B cell (primary cell): ENCODE results near the gene SPAG6. TPM values are rescaled to one million over a fixed set of nuclear protein-coding genes. Genes with fewer than 3 reads are reported as not detected.
"Not testable (repeated sequence)": the region's sequence is repeated elsewhere in the genome, so short reads cannot be mapped to it uniquely, and the experiment has no call there.

Source experiments
- ATAC-seq: fragments of 200-7000 bp; cut with Tn5 transposase; one replicate; pipeline ENCODE4 v1.10.0; 2021; ENCODE audit warnings: low read depth, mild to moderate bottlenecking, moderate number of reproducible peaks, moderate library complexity
- CTCF ChIA-PET: fragments of 350-600 bp; sonication (Branson Sonifier 250); formaldehyde crosslinking; loops from one replicate; lab custom pipeline; 2021; ENCODE audit warnings: antibody characterized with exemption, inconsistent platforms; lab: Charles Lee
- POLR2A ChIA-PET: fragments of 350-600 bp; sonication (Branson Sonifier 250); formaldehyde crosslinking; loops from one replicate; lab custom pipeline; 2021; ENCODE audit warnings: antibody characterized with exemption; lab: Charles Lee
- DNase-seq: peaks from one replicate; pipeline ENCODE4 v3.0.0; 2013
- H2AFZ ChIP-seq: 2 replicates; pipeline ENCODE4 v1.6.1; 2012; ENCODE audit warnings: mild to moderate bottlenecking, low read depth, low read length; ENCODE audit not compliant: insufficient read depth, poor library complexity, severe bottlenecking
- H3K27ac ChIP-seq, 2 donors: 1 replicate in 1 of 2; 2 replicates in 1 of 2; pipeline ENCODE4 v1.5.1; 2012 to 2013; ENCODE audit warnings: low read length in 2 of 2, mild to moderate bottlenecking in 2 of 2, moderate library complexity in 1 of 2
- H3K27me3 ChIP-seq, 4 experiments: fragments of 200-600 bp in 1 of 4; sonication (generic) in 1 of 4; replicated peaks in 1 of 4; 1 replicate in 2 of 4; 2 replicates in 2 of 4; pipeline versions ENCODE4 v1.6.1 to v1.7.0; 2013 to 2016; ENCODE audit warnings: low read length in 3 of 4, mild to moderate bottlenecking in 2 of 4, mixed read lengths in 1 of 4, moderate library complexity in 1 of 4; ENCODE audit not compliant: insufficient read depth in 4 of 4, control insufficient read depth in 3 of 4; ENCODE audit errors: control extremely low read depth in 1 of 4
- H3K36me3 ChIP-seq, 2 experiments: replicated peaks in 1 of 2; 1 replicate in 1 of 2; 2 replicates in 1 of 2; pipeline versions ENCODE4 v1.6.1 to v1.7.1; 2013; ENCODE audit warnings: low read length in 1 of 2; ENCODE audit not compliant: insufficient read depth in 2 of 2, control insufficient read depth in 1 of 2; ENCODE audit errors: control extremely low read depth in 1 of 2, extremely low read depth in 1 of 2
- H3K4me1 ChIP-seq, 2 donors: fragments of 200-600 bp in 1 of 2; sonication (generic) in 1 of 2; 1 replicate in 1 of 2; 2 replicates in 1 of 2; pipeline versions ENCODE4 v1.5.1 to v1.6.1; 2013 to 2017; ENCODE audit warnings: low read length in 2 of 2; ENCODE audit not compliant: control insufficient read depth in 2 of 2, insufficient read depth in 2 of 2
- H3K4me2 ChIP-seq: replicated peaks from 2 replicates; pipeline ENCODE3; 2012; ENCODE audit warnings: mild to moderate bottlenecking, low read depth, low read length; ENCODE audit not compliant: poor library complexity, severe bottlenecking
- H3K4me3 ChIP-seq, 5 experiments: fragments of 200-600 bp in 1 of 5; sonication (generic) in 1 of 5; 1 replicate in 3 of 5; 2 replicates in 2 of 5; pipeline versions ENCODE4 v1.5.1 to v1.7.0; 2011 to 2016; ENCODE audit warnings: low read length in 4 of 5, mild to moderate bottlenecking in 4 of 5, low read depth in 2 of 5, control low read depth in 1 of 5, moderate library complexity in 1 of 5; ENCODE audit not compliant: insufficient read depth in 1 of 5; ENCODE audit errors: control extremely low read depth in 1 of 5, extremely low read depth in 1 of 5
- H3K79me2 ChIP-seq: fragments of 200-600 bp; sonication (generic); one replicate; pipeline ENCODE4 v1.6.0; 2016; ENCODE audit warnings: low read length; ENCODE audit not compliant: control insufficient read depth, insufficient read depth
- H3K9ac ChIP-seq: fragments of 200-600 bp; sonication (generic); 2 replicates; pipeline ENCODE4 v1.6.1; 2017; ENCODE audit warnings: mild to moderate bottlenecking, low read length, moderate library complexity
- H3K9me3 ChIP-seq, 3 donors: one replicate each; pipeline versions ENCODE4 v1.6.1 to v1.7.1; 2013; ENCODE audit warnings: low read length in 2 of 3; ENCODE audit not compliant: control insufficient read depth in 2 of 3, insufficient read depth in 1 of 3; ENCODE audit errors: control extremely low read depth in 1 of 3
- H4K20me1 ChIP-seq: 2 replicates; pipeline ENCODE4 v1.6.0; 2012; ENCODE audit warnings: mild to moderate bottlenecking, low read length; ENCODE audit not compliant: insufficient read depth, control insufficient read depth, poor library complexity, severe bottlenecking
- H3K27ac Mint-ChIP-seq: one replicate; pipeline ENCODE4 v1.8.0; 2021; ENCODE audit warnings: mixed read lengths
- H3K27me3 Mint-ChIP-seq: one replicate; pipeline ENCODE4 v1.8.0; 2021; ENCODE audit warnings: mixed read lengths
- H3K4me1 Mint-ChIP-seq: one replicate; pipeline ENCODE4 v1.8.0; 2021; ENCODE audit warnings: mixed read lengths
- H3K4me3 Mint-ChIP-seq: one replicate; pipeline ENCODE4 v1.8.0; 2021; ENCODE audit warnings: mixed read lengths
- H3K9me3 Mint-ChIP-seq: one replicate; pipeline ENCODE4 v1.8.0; 2022; ENCODE audit warnings: mixed read lengths; ENCODE audit not compliant: insufficient read depth
- EZH2 ChIP-seq: IDR thresholded peaks from 2 replicates; pipeline ENCODE4 v1.6.1; 2012; ENCODE audit warnings: borderline replicate concordance, low read depth, mild to moderate bottlenecking, moderate library complexity, low read length; ENCODE audit not compliant: insufficient read depth, poor library complexity, severe bottlenecking
- WGBS: methylation state at CpG from one replicate; pipeline ENCODE4 v1.1.5; 2013; ENCODE audit warnings: missing lambda C conversion rate; ENCODE audit not compliant: insufficient coverage; 5-methylcytosine and 5-hydroxymethylcytosine counted together
- intact Hi-C: fragments of 100-400 bp; cut with micrococcal nuclease; formaldehyde crosslinking; loops from one replicate; pipeline ENCODE4 v1.10.0; 2022
- polyA plus RNA-seq: library from polyadenylated mRNA; depleted of rRNA; stranded (reverse); fragments of >200 nt; gene quantifications from 2 replicates; pipeline ENCODE4 v1.2.3, GENCODE V29; 2012
- total RNA-seq, 2 donors: library from RNA; stranded (reverse); fragments of 120-200 nt in 1 of 2; gene quantifications; 1 replicate in 1 of 2; 2 replicates in 1 of 2; pipeline versions ENCODE4 v1.2.3 to v1.2.4, GENCODE V29; 2013 to 2022
- TF ChIP-seq, protein P1 (sequence below): fragments of 200-600 bp; IDR thresholded peaks from one replicate; pipeline ENCODE4 v1.8.0; 2022; ENCODE audit warnings: antibody characterized with exemption, mild to moderate bottlenecking

Gene SPAG6
- total and polyA plus RNA-seq, 2 donors (not counting 1 experiment from before 2014, with no cell fraction given), result not detected

DNA sequence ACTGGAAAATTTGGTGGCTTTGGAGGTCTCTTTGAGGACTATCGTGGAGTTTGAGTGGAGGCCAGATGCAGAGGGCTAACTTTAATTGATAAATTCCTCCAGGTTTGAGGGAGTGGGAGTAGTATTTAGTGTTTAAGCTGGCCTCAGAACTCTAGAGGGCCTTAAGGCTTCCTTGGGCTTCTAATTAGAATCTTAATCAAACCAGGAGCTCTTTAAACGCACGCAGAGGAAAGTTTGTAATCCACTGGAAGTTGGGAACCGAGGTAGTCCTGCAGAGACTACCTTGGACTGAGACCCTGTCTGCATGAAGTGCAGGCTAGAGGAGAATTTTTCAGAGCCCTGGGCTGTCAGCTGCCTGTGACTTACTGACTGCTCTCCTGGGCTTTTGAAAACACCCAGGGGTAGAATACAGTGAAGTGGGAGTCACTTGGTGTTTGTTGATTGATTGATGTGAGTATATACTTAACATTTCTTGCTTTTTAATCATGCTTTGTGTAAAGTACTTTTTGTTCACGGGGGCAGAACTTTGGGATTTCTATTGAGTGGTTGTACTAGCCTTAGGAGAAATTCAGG, 5.9 kb downstream of the SPAG6 start:
- H3K4me2 ChIP-seq, result no peak overlapping the region
- no peak overlapping the region for H3K9ac ChIP-seq
- H3K9me3 Mint-ChIP-seq, result no peaks in the 10 kb centered on the region
- no peak for ATAC-seq
- H3K27me3 Mint-ChIP-seq, result peaks cover 16% of the 10 kb centered on the region
- H3K4me1 Mint-ChIP-seq, result peaks cover 1% of the 10 kb centered on the region
- TF ChIP-seq EZH2, result no peak
- TF ChIP-seq, protein P1, sequence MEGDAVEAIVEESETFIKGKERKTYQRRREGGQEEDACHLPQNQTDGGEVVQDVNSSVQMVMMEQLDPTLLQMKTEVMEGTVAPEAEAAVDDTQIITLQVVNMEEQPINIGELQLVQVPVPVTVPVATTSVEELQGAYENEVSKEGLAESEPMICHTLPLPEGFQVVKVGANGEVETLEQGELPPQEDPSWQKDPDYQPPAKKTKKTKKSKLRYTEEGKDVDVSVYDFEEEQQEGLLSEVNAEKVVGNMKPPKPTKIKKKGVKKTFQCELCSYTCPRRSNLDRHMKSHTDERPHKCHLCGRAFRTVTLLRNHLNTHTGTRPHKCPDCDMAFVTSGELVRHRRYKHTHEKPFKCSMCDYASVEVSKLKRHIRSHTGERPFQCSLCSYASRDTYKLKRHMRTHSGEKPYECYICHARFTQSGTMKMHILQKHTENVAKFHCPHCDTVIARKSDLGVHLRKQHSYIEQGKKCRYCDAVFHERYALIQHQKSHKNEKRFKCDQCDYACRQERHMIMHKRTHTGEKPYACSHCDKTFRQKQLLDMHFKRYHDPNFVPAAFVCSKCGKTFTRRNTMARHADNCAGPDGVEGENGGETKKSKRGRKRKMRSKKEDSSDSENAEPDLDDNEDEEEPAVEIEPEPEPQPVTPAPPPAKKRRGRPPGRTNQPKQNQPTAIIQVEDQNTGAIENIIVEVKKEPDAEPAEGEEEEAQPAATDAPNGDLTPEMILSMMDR, result no peak
- no peaks in the 10 kb centered on the region for H4K20me1 ChIP-seq
- no peak overlapping the region for H3K27ac ChIP-seq
- no peaks in the 10 kb centered on the region for H3K79me2 ChIP-seq
- ChIA-PET POLR2A (no interaction called here), CTCF (interaction anchor here (0.6 kb wide), 1 partner anchor 32 kb away, joined by 3 read pairs; no protein-coding TSS in a partner anchor)
- DNase-seq, result no peak
- no peaks in the 10 kb centered on the region for H3K36me3 ChIP-seq
- H3K9me3 ChIP-seq, result peaks cover 0 to 5% (median 0%) of the 10 kb centered on the region in 3 donors
- WGBS, result 100% methylated on average over 4 of the region's 5 CpGs
- no peak overlapping the region for H2AFZ ChIP-seq
- no peak overlapping the region for H3K4me3 ChIP-seq
- peaks cover 5 to 14% (median 8%) of the 10 kb centered on the region in 4 experiments for H3K27me3 ChIP-seq
- intact Hi-C loops, result no loop called here
- no peak overlapping the region for H3K27ac Mint-ChIP-seq
- H3K4me3 Mint-ChIP-seq, result no peak overlapping the region
- no peaks in the 10 kb centered on the region for H3K4me1 ChIP-seq

GRCh38 chr10:22356324-22356873, 11.1 kb downstream of the SPAG6 start:
- H3K9me3 Mint-ChIP-seq, result no peaks in the 10 kb centered on the region
- H3K79me2 ChIP-seq, result no peaks in the 10 kb centered on the region
- ATAC-seq (no peak), DNase-seq (no peak)
- no peak overlapping the region for H2AFZ ChIP-seq
- TF ChIP-seq EZH2, result no peak
- TF ChIP-seq, protein P1, result no peak
- ChIA-PET CTCF (interaction anchor here (0.6 kb wide), 1 partner anchor 98 kb away, joined by 3 read pairs; no protein-coding TSS in a partner anchor), POLR2A (no interaction called here)
- H3K9ac ChIP-seq, result no peak overlapping the region
- H3K4me3 Mint-ChIP-seq, result no peak overlapping the region
- H3K9me3 ChIP-seq, result peaks cover 0 to 1% (median 0%) of the 10 kb centered on the region in 3 donors
- intact Hi-C loops, result no loop called here
- no peak overlapping the region for H3K27ac ChIP-seq
- no peaks in the 10 kb centered on the region for H3K36me3 ChIP-seq
- no peak overlapping the region for H3K27ac Mint-ChIP-seq
- peaks cover 7% of the 10 kb centered on the region for H3K27me3 Mint-ChIP-seq
- no peak overlapping the region for H3K4me3 ChIP-seq
- no peaks in the 10 kb centered on the region for H4K20me1 ChIP-seq
- 89% methylated on average over 1 of the region's 4 CpGs for WGBS
- H3K4me1 ChIP-seq, result no peaks in the 10 kb centered on the region
- H3K4me2 ChIP-seq, result no peak overlapping the region
- no peaks in the 10 kb centered on the region for H3K4me1 Mint-ChIP-seq
- H3K27me3 ChIP-seq, result no peaks in the 10 kb centered on the region

DNA sequence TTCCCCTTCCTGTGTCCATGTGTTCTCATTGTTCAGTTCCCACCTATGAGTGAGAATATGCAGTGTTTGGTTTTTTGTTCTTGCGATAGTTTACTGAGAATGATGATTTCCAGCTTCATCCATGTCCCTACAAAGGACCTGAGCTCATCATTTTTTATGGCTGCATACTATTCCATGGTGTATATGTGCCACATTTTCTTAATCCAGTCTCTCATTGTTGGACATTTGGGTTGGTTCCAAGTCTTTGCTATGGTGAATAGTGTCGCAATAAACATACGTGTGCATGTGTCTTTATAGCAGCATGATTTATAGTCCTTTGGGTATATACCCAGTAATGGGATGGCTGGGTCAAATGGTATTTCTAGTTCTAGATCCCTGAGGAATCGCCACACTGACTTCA, 12.5 kb downstream of the SPAG6 start:
- H4K20me1 ChIP-seq, H3K9ac ChIP-seq, H3K4me3 ChIP-seq, H3K27ac ChIP-seq, H3K4me1 ChIP-seq, H3K4me2 ChIP-seq, H3K79me2 ChIP-seq, DNase-seq, H2AFZ ChIP-seq, H3K9me3 Mint-ChIP-seq, CTCF ChIA-PET, H3K9me3 ChIP-seq, H3K4me3 Mint-ChIP-seq, intact Hi-C loops, H3K27ac Mint-ChIP-seq, H3K4me1 Mint-ChIP-seq, ATAC-seq, H3K27me3 Mint-ChIP-seq, POLR2A ChIA-PET, H3K36me3 ChIP-seq, H3K27me3 ChIP-seq: not testable (repeated sequence)
- WGBS, result no CpG with 5 or more reads among the region's 4 CpGs
